GM12878 (cell line): Measurements from ENCODE around the gene MGAT1. TPM values are rescaled to one million over a fixed set of nuclear protein-coding genes. Genes with fewer than 3 reads are reported as not detected.

Experiments
- ATAC-seq: fragments of 200-7000 bp; cut with Tn5 transposase; 3 replicates; pipeline ENCODE4 v1.9.1; 2020; ENCODE audit warnings: mild to moderate bottlenecking, moderate library complexity
- BruUV-seq: library from RNA; stranded (reverse); fragments of 400-500 nt; replicated peaks from 2 replicates; lab custom pipeline; 2021; lab: Mats Ljungman, UMichigan
- CTCF ChIA-PET: fragments of 300-600 bp; sonication (Branson Sonifier 250); formaldehyde crosslinking; extraction: SDS; loops from one replicate; lab custom pipeline; 2021; ENCODE audit warnings: inconsistent platforms; lab: Yijun Ruan, JAX
- POLR2A ChIA-PET: fragments of 350-600 bp; formaldehyde crosslinking; extraction: SDS; loops from one replicate; lab custom pipeline; 2021; ENCODE audit warnings: inconsistent platforms; lab: Charles Lee
- RAD21 ChIA-PET: fragments of 300-600 bp; sonication (Branson Sonifier 250); formaldehyde crosslinking; loops from one replicate; lab custom pipeline; 2023; ENCODE audit warnings: antibody characterized with exemption; ENCODE audit not compliant: unreplicated experiment; lab: Charles Lee
- SMC1A ChIA-PET: fragments of 300-600 bp; sonication (Branson Sonifier 250); formaldehyde crosslinking; loops from one replicate; lab custom pipeline; 2023; ENCODE audit not compliant: unreplicated experiment, uncharacterized antibody; lab: Charles Lee
- DNase-seq: peaks from one replicate; pipeline ENCODE4 v3.0.0-alpha.2; 2011; ENCODE audit warnings: low read depth, low spot score
- FAIRE-seq: peaks from 3 replicates; lab custom pipeline; 2011; peaks lifted over from hg19 to GRCh38; lab: Jason Lieb, UNC
- H2AFZ ChIP-seq: 2 replicates; pipeline ENCODE4 v1.6.0; 2011; ENCODE audit warnings: low read depth, low read length, control low read depth; ENCODE audit not compliant: control insufficient read depth
- H3K27ac ChIP-seq: 2 replicates; pipeline ENCODE4 v1.5.1; 2011; ENCODE audit warnings: control low read depth; ENCODE audit not compliant: control insufficient read depth, insufficient read depth
- H3K27me3 ChIP-seq, 2 experiments: replicated peaks in 1 of 2; 2 replicates each; pipeline versions ENCODE4 v1.6.0 to v1.6.1; 2011; ENCODE audit warnings: low read length in 1 of 2; ENCODE audit not compliant: control insufficient read depth in 2 of 2, insufficient read depth in 2 of 2
- H3K36me3 ChIP-seq, 2 experiments: 2 replicates each; pipeline ENCODE4 v1.5.1; 2011; ENCODE audit warnings: low read length in 1 of 2; ENCODE audit not compliant: control insufficient read depth in 2 of 2, insufficient read depth in 2 of 2
- H3K4me1 ChIP-seq: 2 replicates; pipeline ENCODE4 v1.6.1; 2011; ENCODE audit warnings: mild to moderate bottlenecking, low read length, moderate library complexity, mixed read lengths; ENCODE audit not compliant: control insufficient read depth, insufficient read depth
- H3K4me2 ChIP-seq: 2 replicates; pipeline ENCODE4 v1.6.0; 2011; ENCODE audit warnings: control low read depth; ENCODE audit not compliant: control insufficient read depth, insufficient read depth
- H3K4me3 ChIP-seq: fragments of 200-600 bp; sonication (generic); 2 replicates; pipeline ENCODE4 v1.5.1; 2016
- H3K79me2 ChIP-seq: 2 replicates; pipeline ENCODE4 v1.6.0; 2011; ENCODE audit warnings: low read length; ENCODE audit not compliant: control insufficient read depth, insufficient read depth
- H3K9ac ChIP-seq: 2 replicates; pipeline ENCODE4 v1.8.0; 2011; ENCODE audit warnings: low read length, control low read depth, mixed read lengths; ENCODE audit not compliant: control insufficient read depth, insufficient read depth
- H3K9me3 ChIP-seq: replicated peaks from 3 replicates; pipeline ENCODE4 v1.5.1; 2011; ENCODE audit warnings: mild to moderate bottlenecking, low read length; ENCODE audit not compliant: control insufficient read depth, insufficient read depth
- H4K20me1 ChIP-seq: 2 replicates; pipeline ENCODE4 v1.6.0; 2011; ENCODE audit not compliant: control insufficient read depth, insufficient read depth
- GABPA ChIP-seq: IDR thresholded peaks from 2 replicates; pipeline ENCODE4 v1.6.1; 2014; ENCODE audit warnings: antibody characterized with exemption, low read depth, mild to moderate bottlenecking, inconsistent platforms
- KAT2A ChIP-seq: conservative IDR thresholded peaks from 2 replicates; pipeline ENCODE4 v1.6.1; 2011; ENCODE audit warnings: low read depth, low read length; ENCODE audit not compliant: control insufficient read depth
- POLR2AphosphoS2 ChIP-seq: IDR thresholded peaks from 2 replicates; pipeline ENCODE4 v1.6.1; 2011; ENCODE audit warnings: low read depth, mild to moderate bottlenecking, low read length, improper control_type of control experiment, moderate library complexity
- STAT3 ChIP-seq: IDR thresholded peaks from 2 replicates; pipeline ENCODE4 v1.6.1; 2011; ENCODE audit warnings: low read depth, low read length, improper control_type of control experiment
- ZZZ3 ChIP-seq: IDR thresholded peaks from 2 replicates; pipeline ENCODE4 v1.6.1; 2011; ENCODE audit warnings: low read depth; ENCODE audit not compliant: control insufficient read depth, insufficient read length
- WGBS: methylation state at CpG from one replicate; pipeline ENCODE4 v1.1.6; 2016; ENCODE audit warnings: low lambda C conversion rate; ENCODE audit not compliant: insufficient replicate concordance, insufficient coverage; ENCODE audit errors: missing lambda C conversion rate; 5-methylcytosine and 5-hydroxymethylcytosine counted together
- in situ Hi-C: fragments of 300-500 bp; cut with MboI; formaldehyde crosslinking; loops from 9 replicates; pipeline ENCODE4 v1.14.3; 2018; ENCODE audit warnings: mixed read lengths
- intact Hi-C: fragments of 100-400 bp; cut with micrococcal nuclease; formaldehyde crosslinking; loops from one replicate; pipeline ENCODE4 v1.14.2; 2022; ENCODE audit not compliant: unreplicated experiment
- polyA plus RNA-seq, 11 experiments: library from polyadenylated mRNA; depleted of rRNA in 4 of 11; unstranded in 6 of 11; stranded (reverse) in 5 of 11; fragments of >200 nt; fragmentation: Nextera tagmentation in 4 of 11; fragmentation: Illumina TruSeq in 1 of 11; extraction: Ambion mirVana in 4 of 11; extraction: Trizol in 1 of 11; gene quantifications; 1 replicate in 1 of 11; 2 replicates in 10 of 11; pipeline versions ENCODE4 v1.2.1 to v1.2.3, GENCODE V29; 2011 to 2016; ENCODE audit warnings: inconsistent platforms in 2 of 11, missing spikeins in 2 of 11, low read depth in 1 of 11
- total RNA-seq, 4 experiments: library from RNA; depleted of rRNA in 3 of 4; stranded (reverse); fragments of >200 nt in 3 of 4; fragmentation: Illumina TruSeq in 1 of 4; extraction: Trizol in 1 of 4; gene quantifications; 2 replicates each; pipeline versions ENCODE4 v1.2.1 to v1.2.3, GENCODE V29; 2013 to 2021
- TF ChIP-seq, protein P1 (sequence below), 3 experiments: IDR thresholded peaks in 2 of 3; conservative IDR thresholded peaks in 1 of 3; 2 replicates each; pipeline ENCODE4 v1.5.1; 2011; ENCODE audit warnings: low read depth in 3 of 3, low read length in 3 of 3, mild to moderate bottlenecking in 3 of 3, control low read depth in 2 of 3, moderate library complexity in 2 of 3, inconsistent platforms in 1 of 3, mixed read lengths in 1 of 3; ENCODE audit not compliant: control insufficient read depth in 2 of 3, insufficient read depth in 1 of 3; ENCODE audit errors: extremely low read depth in 1 of 3

MGAT1 gene
- total and polyA plus RNA-seq, 10 of the 15 experiments (the other 5 are each of a cell fraction or from before 2014, with no cell fraction given), result 3.1 to 88.4 (median 62.7) TPM

DNA sequence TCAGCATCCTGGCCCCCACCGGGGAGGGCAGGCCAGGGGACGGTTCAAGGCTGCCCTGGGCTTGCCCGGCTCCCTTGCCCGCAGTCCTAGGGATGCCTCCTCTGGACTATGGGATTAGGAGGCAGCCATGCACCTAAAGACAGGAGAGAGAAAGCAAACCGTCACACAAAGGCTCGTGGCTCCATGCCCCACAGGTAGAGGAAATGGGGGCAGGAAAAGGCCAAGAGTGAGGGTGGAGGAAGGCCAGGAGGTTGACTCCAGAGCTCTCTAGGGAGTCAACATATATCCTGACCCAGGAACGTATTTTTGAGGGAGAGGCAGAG lies 9.7 kb downstream of the MGAT1 start:
- DNase-seq (no peak), ATAC-seq (no peak)
- peaks cover 40% of the 10 kb centered on the region for H3K79me2 ChIP-seq
- H3K4me1 ChIP-seq, result peaks cover 4% of the 10 kb centered on the region
- no peak for TF ChIP-seq STAT3
- TF ChIP-seq POLR2AphosphoS2, result no peak
- no peak for TF ChIP-seq KAT2A
- no peak for TF ChIP-seq GABPA
- TF ChIP-seq, protein P1, sequence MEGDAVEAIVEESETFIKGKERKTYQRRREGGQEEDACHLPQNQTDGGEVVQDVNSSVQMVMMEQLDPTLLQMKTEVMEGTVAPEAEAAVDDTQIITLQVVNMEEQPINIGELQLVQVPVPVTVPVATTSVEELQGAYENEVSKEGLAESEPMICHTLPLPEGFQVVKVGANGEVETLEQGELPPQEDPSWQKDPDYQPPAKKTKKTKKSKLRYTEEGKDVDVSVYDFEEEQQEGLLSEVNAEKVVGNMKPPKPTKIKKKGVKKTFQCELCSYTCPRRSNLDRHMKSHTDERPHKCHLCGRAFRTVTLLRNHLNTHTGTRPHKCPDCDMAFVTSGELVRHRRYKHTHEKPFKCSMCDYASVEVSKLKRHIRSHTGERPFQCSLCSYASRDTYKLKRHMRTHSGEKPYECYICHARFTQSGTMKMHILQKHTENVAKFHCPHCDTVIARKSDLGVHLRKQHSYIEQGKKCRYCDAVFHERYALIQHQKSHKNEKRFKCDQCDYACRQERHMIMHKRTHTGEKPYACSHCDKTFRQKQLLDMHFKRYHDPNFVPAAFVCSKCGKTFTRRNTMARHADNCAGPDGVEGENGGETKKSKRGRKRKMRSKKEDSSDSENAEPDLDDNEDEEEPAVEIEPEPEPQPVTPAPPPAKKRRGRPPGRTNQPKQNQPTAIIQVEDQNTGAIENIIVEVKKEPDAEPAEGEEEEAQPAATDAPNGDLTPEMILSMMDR (IDR thresholded peaks at IDR 0.05 in 2 of 3, conservative IDR thresholded peaks at IDR 0.05 in 1 of 3; ENCODE audit: control insufficient read depth in 2 of 3, extremely low read depth in 1 of 3, insufficient read depth in 1 of 3, low read depth in 3 of 3, low read length in 3 of 3), result no peak
- TF ChIP-seq ZZZ3, result no peak
- TF ChIP-seq, all 136 proteins: peak for 0
- ChIA-PET POLR2A (interaction anchor here (1.1 kb wide), 1 partner anchor 9 kb away, joined by 3 read pairs; no protein-coding TSS in a partner anchor), RAD21 (no interaction called here), SMC1A (no interaction called here), CTCF (interaction anchor here (1.7 kb wide), 1 partner anchor 10 kb away, joined by 4 read pairs; no protein-coding TSS in a partner anchor)
- 73% methylated on average over 7 of the region's 7 CpGs for WGBS
- BruUV-seq, result no TSS peak
- H3K9me3 ChIP-seq, result no peaks in the 10 kb centered on the region
- peaks cover 12% of the 10 kb centered on the region for H4K20me1 ChIP-seq
- intact Hi-C loops (no loop called here), in situ Hi-C loops (no loop called here)
- H3K27ac ChIP-seq, result no peak overlapping the region
- no peak overlapping the region for H2AFZ ChIP-seq
- no peak overlapping the region for H3K4me3 ChIP-seq
- no peak for FAIRE-seq
- peaks cover 19 to 38% of the 10 kb centered on the region in 2 experiments for H3K36me3 ChIP-seq
- H3K4me2 ChIP-seq, result no peak overlapping the region
- H3K9ac ChIP-seq, result no peak overlapping the region
- H3K27me3 ChIP-seq, result no peaks in the 10 kb centered on the region
